HG03439 (cell line): ENCODE results near the gene FAM222B.

ENCODE experiments used
- ATAC-seq: cut with Tn5 transposase; IDR thresholded peaks from one replicate; pipeline ENCODE4 v1.9.1; 2021; ENCODE audit warnings: mild to moderate bottlenecking, moderate library complexity; ENCODE audit not compliant: unreplicated experiment

The FAM222B gene

GRCh38 chr17:28777178-28777577 lies 65.4 kb downstream of the FAM222B start:
- ATAC-seq = no peak

- no peak for ATAC-seq
Observed at GRCh38 chr17:28774206-28774605, 68.4 kb downstream of the FAM222B start.

- ATAC-seq = no peak
Observed at GRCh38 chr17:28773736-28774135, 68.9 kb downstream of the FAM222B start.

- no peak for ATAC-seq
Observed at GRCh38 chr17:28765038-28765437, 77.6 kb downstream of the FAM222B start.

GRCh38 chr17:28763804-28764266 lies 78.8 kb downstream of the FAM222B start:
- ATAC-seq = no peak

- no peak for ATAC-seq
Observed at GRCh38 chr17:28763137-28763799, 79.3 kb downstream of the FAM222B start.

GRCh38 chr17:28760601-28761562 lies 81.7 kb downstream of the FAM222B start:
- ATAC-seq = no peak

- ATAC-seq = no peak
Observed at GRCh38 chr17:28759256-28759865, 83.2 kb downstream of the FAM222B start.

GRCh38 chr17:28758411-28759121 lies 84.0 kb downstream of the FAM222B start:
- ATAC-seq = no peak

- no peak for ATAC-seq
Observed at GRCh38 chr17:28756049-28756804, 86.4 kb downstream of the FAM222B start.

- no peak for ATAC-seq
Observed at GRCh38 chr17:28755486-28755885, 87.1 kb downstream of the FAM222B start.

- no peak for ATAC-seq
Observed at GRCh38 chr17:28751600-28752366, 90.8 kb downstream of the FAM222B start.

- peak; percentile 68 for ATAC-seq
Observed at GRCh38 chr17:28750178-28751047, 92.2 kb downstream of the FAM222B start.

- ATAC-seq = peak; percentile 2
Observed at GRCh38 chr17:28749516-28750177, 92.9 kb downstream of the FAM222B start.

GRCh38 chr17:28748852-28749515 lies 93.6 kb downstream of the FAM222B start:
- ATAC-seq = no peak

- no peak for ATAC-seq
Observed at GRCh38 chr17:28747801-28748750, 94.5 kb downstream of the FAM222B start.
